ENCODE data around the gene XRCC2. TPM values are rescaled to one million over a fixed set of nuclear protein-coding genes. Genes with fewer than 3 reads are reported as not detected.

XRCC2 gene
- polyA plus RNA-seq, 1 donor from 2014 or later: 0.89 TPM

DNA sequence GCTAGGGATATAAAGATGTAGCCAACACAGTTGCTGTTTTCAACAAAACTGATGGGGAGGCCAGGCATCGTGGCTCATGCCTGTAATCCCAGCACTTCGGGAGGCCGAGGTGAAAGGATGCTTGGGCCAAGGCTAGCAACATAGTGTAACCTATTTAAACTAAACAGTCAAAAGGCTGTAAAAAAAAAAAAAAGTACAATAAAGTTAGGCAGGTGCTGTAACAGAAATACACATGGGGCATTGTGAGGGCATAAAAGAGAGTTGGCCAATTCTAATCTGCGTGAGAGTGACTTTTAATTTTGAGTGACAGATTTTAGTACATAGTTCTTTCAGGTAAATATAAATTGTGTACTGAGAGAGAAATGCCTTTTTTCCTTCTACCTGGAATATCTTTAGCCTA is 6.2 kb downstream of the XRCC2 start:
- H3K27me3 ChIP-seq (ENCODE audit: insufficient read depth, low read depth, low read length): no peaks in the 10 kb centered on the region
- H3K9me3 ChIP-seq (ENCODE audit: low read length): no peaks in the 10 kb centered on the region
- H3K79me2 ChIP-seq (replicated peaks; ENCODE audit: insufficient read depth, low read length): peaks cover 21% of the 10 kb centered on the region
- no peak overlapping the region for H3K27ac ChIP-seq (ENCODE audit: low read length)
- no peaks in the 10 kb centered on the region for H3K9me2 ChIP-seq (ENCODE audit: insufficient read depth, low read length)
- no peak overlapping the region for H3K4me2 ChIP-seq (ENCODE audit: low read length)
- no peaks in the 10 kb centered on the region for H4K20me1 ChIP-seq (ENCODE audit: insufficient read depth)
- TF ChIP-seq POLR2AphosphoS5 (IDR thresholded peaks at IDR 0.05) (no peak), SMC3 (conservative IDR thresholded peaks at IDR 0.05; ENCODE audit: poor library complexity) (no peak), EP300 (conservative IDR thresholded peaks at IDR 0.05; ENCODE audit: poor library complexity, severe bottlenecking) (no peak), RAD21 (conservative IDR thresholded peaks at IDR 0.05) (no peak), TAF1 (IDR thresholded peaks at IDR 0.05; ENCODE audit: low read depth) (no peak), CTCF (IDR thresholded peaks at IDR 0.05; ENCODE audit: poor library complexity, severe bottlenecking) (no peak), EZH2 (IDR thresholded peaks at IDR 0.05; ENCODE audit: borderline replicate concordance, insufficient read depth, low read length, poor library complexity, severe bottlenecking) (no peak), MXI1 (conservative IDR thresholded peaks at IDR 0.05; ENCODE audit: poor library complexity, severe bottlenecking) (no peak)
- TF ChIP-seq, protein P1, sequence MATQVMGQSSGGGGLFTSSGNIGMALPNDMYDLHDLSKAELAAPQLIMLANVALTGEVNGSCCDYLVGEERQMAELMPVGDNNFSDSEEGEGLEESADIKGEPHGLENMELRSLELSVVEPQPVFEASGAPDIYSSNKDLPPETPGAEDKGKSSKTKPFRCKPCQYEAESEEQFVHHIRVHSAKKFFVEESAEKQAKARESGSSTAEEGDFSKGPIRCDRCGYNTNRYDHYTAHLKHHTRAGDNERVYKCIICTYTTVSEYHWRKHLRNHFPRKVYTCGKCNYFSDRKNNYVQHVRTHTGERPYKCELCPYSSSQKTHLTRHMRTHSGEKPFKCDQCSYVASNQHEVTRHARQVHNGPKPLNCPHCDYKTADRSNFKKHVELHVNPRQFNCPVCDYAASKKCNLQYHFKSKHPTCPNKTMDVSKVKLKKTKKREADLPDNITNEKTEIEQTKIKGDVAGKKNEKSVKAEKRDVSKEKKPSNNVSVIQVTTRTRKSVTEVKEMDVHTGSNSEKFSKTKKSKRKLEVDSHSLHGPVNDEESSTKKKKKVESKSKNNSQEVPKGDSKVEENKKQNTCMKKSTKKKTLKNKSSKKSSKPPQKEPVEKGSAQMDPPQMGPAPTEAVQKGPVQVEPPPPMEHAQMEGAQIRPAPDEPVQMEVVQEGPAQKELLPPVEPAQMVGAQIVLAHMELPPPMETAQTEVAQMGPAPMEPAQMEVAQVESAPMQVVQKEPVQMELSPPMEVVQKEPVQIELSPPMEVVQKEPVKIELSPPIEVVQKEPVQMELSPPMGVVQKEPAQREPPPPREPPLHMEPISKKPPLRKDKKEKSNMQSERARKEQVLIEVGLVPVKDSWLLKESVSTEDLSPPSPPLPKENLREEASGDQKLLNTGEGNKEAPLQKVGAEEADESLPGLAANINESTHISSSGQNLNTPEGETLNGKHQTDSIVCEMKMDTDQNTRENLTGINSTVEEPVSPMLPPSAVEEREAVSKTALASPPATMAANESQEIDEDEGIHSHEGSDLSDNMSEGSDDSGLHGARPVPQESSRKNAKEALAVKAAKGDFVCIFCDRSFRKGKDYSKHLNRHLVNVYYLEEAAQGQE (IDR thresholded peaks at IDR 0.05; ENCODE audit: borderline replicate concordance): no peak
- no peak overlapping the region for H2AFZ ChIP-seq (ENCODE audit: low read depth, low read length)
- H3F3A ChIP-seq (ENCODE audit: insufficient read depth, low read length, poor library complexity, severe bottlenecking): no peaks in the 10 kb centered on the region
- no peaks in the 10 kb centered on the region for H3K36me3 ChIP-seq (ENCODE audit: insufficient read depth, low read length)
- no peak overlapping the region for H3K9ac ChIP-seq (ENCODE audit: low read length)
- H3K4me3 ChIP-seq (ENCODE audit: low read length): no peak overlapping the region

GRCh38 chr7:152668975-152669374 is 7.0 kb downstream of the XRCC2 start:
- TF ChIP-seq POLR2AphosphoS5 (IDR thresholded peaks at IDR 0.05) (no peak), EZH2 (IDR thresholded peaks at IDR 0.05; ENCODE audit: borderline replicate concordance, insufficient read depth, low read length, poor library complexity, severe bottlenecking) (no peak), MXI1 (conservative IDR thresholded peaks at IDR 0.05; ENCODE audit: poor library complexity, severe bottlenecking) (no peak), RAD21 (conservative IDR thresholded peaks at IDR 0.05) (no peak), EP300 (conservative IDR thresholded peaks at IDR 0.05; ENCODE audit: poor library complexity, severe bottlenecking) (no peak), CTCF (IDR thresholded peaks at IDR 0.05; ENCODE audit: poor library complexity, severe bottlenecking) (no peak), SMC3 (conservative IDR thresholded peaks at IDR 0.05; ENCODE audit: poor library complexity) (no peak), TAF1 (IDR thresholded peaks at IDR 0.05; ENCODE audit: low read depth) (no peak)
- TF ChIP-seq, protein P1 (IDR thresholded peaks at IDR 0.05; ENCODE audit: borderline replicate concordance): no peak
- Histone ChIP-seq H3K4me2 (ENCODE audit: low read length) (no peak overlapping the region), H3K9me2 (ENCODE audit: insufficient read depth, low read length) (no peaks in the 10 kb centered on the region), H3K27me3 (ENCODE audit: insufficient read depth, low read depth, low read length) (no peaks in the 10 kb centered on the region), H3K79me2 (replicated peaks; ENCODE audit: insufficient read depth, low read length) (peaks cover 20% of the 10 kb centered on the region), H3F3A (ENCODE audit: insufficient read depth, low read length, poor library complexity, severe bottlenecking) (no peaks in the 10 kb centered on the region), H3K36me3 (ENCODE audit: insufficient read depth, low read length) (no peaks in the 10 kb centered on the region), H2AFZ (ENCODE audit: low read depth, low read length) (no peak overlapping the region), H4K20me1 (ENCODE audit: insufficient read depth) (no peaks in the 10 kb centered on the region), H3K27ac (ENCODE audit: low read length) (no peak overlapping the region), H3K9ac (ENCODE audit: low read length) (no peak overlapping the region), H3K9me3 (ENCODE audit: low read length) (no peaks in the 10 kb centered on the region), H3K4me3 (ENCODE audit: low read length) (no peak overlapping the region)

Data from neural cell (in vitro differentiated cells).